HEK293 (cell line): ENCODE measurements around the gene CD47.

Source experiments
- CTCF ChIP-seq: fragments of 450-650 bp; formaldehyde crosslinking; IDR thresholded peaks from 2 replicates; pipeline ENCODE4 v1.5.1; 2016; ENCODE audit warnings: missing biosample characterization, missing genetic modification characterization
- PATZ1 ChIP-seq: fragments of 450-650 bp; formaldehyde crosslinking; IDR thresholded peaks from 2 replicates; pipeline ENCODE4 v1.5.1; 2016; ENCODE audit warnings: missing biosample characterization, missing genetic modification characterization
- YY1 ChIP-seq: fragments of 450-650 bp; formaldehyde crosslinking; IDR thresholded peaks from 2 replicates; pipeline ENCODE4 v1.5.1; 2018; ENCODE audit warnings: missing biosample characterization, missing genetic modification characterization
- ZNF132 ChIP-seq: fragments of 450-650 bp; formaldehyde crosslinking; IDR thresholded peaks from 2 replicates; pipeline ENCODE4 v1.5.1; 2017; ENCODE audit warnings: missing biosample characterization, missing genetic modification characterization, borderline replicate concordance
- ZNF138 ChIP-seq: fragments of 450-650 bp; formaldehyde crosslinking; IDR thresholded peaks from 2 replicates; pipeline ENCODE4 v1.5.1; 2016; ENCODE audit warnings: missing biosample characterization, missing genetic modification characterization, borderline replicate concordance
- ZNF148 ChIP-seq: fragments of 450-650 bp; formaldehyde crosslinking; IDR thresholded peaks from 2 replicates; pipeline ENCODE4 v1.5.0; 2017; ENCODE audit warnings: missing biosample characterization, missing genetic modification characterization, borderline replicate concordance
- TF ChIP-seq, protein P1 (sequence below): fragments of 450-650 bp; formaldehyde crosslinking; IDR thresholded peaks from 2 replicates; pipeline ENCODE4 v1.5.1; 2016; ENCODE audit warnings: missing biosample characterization, missing genetic modification characterization

DNA sequence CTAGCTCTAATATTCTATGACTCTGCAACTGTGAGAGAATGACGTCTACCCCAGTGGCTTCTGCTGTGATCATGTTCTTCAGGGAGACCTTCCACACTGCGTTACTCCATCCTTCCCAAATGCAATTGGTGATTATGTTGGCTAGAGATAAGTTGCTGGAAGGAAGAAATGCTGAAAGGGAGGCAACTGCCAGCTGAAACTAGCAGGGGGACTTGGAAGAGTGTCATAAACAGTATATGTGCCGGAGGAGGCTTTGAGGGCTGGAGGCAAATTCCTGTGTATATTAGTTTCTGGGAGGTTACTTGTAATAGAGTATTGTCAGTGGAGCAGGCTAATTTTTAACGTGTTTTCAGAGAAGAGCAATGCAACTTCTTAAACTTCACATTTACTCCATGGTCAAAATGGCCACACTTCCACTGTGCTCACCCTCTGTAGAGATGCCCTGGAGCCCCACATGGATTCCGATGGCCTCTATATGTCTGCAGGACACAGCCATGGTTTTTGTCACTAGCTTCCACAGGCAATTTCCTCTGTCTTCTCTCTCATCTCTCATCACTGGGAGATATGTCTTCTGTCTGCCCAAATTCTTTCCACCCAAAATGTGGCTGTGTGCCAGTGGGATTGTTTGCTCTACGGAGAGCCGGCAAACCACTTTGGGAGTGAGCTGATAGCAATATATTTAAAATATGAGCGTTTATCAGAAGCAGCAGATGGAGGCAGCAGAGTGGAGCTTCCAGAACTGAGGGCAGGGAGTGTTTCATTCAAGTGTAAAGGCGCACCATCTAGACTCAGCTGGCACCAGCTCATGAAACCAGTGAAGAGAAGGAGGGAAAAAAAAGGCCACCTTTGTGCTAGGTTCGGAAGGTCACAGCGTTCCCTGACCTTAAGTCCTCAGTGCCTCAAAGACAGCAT is 13.3 kb upstream of the CD47 start:
- TF ChIP-seq CTCF (no peak), ZNF132 (tag by site-specific recombination) (no peak), ZNF148 (tag by site-specific recombination) (no peak), YY1 (tag by site-specific recombination) (no peak), ZNF138 (tag by site-specific recombination) (no peak), PATZ1 (tag by site-specific recombination) (no peak)
- TF ChIP-seq, protein P1, sequence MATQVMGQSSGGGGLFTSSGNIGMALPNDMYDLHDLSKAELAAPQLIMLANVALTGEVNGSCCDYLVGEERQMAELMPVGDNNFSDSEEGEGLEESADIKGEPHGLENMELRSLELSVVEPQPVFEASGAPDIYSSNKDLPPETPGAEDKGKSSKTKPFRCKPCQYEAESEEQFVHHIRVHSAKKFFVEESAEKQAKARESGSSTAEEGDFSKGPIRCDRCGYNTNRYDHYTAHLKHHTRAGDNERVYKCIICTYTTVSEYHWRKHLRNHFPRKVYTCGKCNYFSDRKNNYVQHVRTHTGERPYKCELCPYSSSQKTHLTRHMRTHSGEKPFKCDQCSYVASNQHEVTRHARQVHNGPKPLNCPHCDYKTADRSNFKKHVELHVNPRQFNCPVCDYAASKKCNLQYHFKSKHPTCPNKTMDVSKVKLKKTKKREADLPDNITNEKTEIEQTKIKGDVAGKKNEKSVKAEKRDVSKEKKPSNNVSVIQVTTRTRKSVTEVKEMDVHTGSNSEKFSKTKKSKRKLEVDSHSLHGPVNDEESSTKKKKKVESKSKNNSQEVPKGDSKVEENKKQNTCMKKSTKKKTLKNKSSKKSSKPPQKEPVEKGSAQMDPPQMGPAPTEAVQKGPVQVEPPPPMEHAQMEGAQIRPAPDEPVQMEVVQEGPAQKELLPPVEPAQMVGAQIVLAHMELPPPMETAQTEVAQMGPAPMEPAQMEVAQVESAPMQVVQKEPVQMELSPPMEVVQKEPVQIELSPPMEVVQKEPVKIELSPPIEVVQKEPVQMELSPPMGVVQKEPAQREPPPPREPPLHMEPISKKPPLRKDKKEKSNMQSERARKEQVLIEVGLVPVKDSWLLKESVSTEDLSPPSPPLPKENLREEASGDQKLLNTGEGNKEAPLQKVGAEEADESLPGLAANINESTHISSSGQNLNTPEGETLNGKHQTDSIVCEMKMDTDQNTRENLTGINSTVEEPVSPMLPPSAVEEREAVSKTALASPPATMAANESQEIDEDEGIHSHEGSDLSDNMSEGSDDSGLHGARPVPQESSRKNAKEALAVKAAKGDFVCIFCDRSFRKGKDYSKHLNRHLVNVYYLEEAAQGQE (tag by site-specific recombination): no peak
